Measurements from ENCODE around the gene PATJ. TPM values are rescaled to one million over a fixed set of nuclear protein-coding genes. Genes with fewer than 3 reads are reported as not detected.
A peak's percentile ranks its signal among the peaks of the same experiment; 100 is the strongest.

The PATJ gene
- total and polyA plus RNA-seq, 10 donors = 2.3 to 32.2 (median 17.7) TPM

GRCh38 chr1:62128745-62129144, 386.5 kb downstream of the PATJ start:
- no peak for TF ChIP-seq POLR2A (IDR thresholded peaks at IDR 0.05)
- no peak for TF ChIP-seq CTCF (IDR thresholded peaks at IDR 0.05 in 8 of 11, conservative IDR thresholded peaks at IDR 0.05 in 3 of 11)
- no peak for TF ChIP-seq POLR2AphosphoS5 (IDR thresholded peaks at IDR 0.05)
- 89 to 96% (median 92%) methylated on average over 14 of the region's 14 CpGs for WGBS, 5 donors
- H3K4me3 ChIP-seq = no peak overlapping the region
- H3K36me3 ChIP-seq = peaks cover 0 to 24% (median 0%) of the 10 kb centered on the region in 6 donors
- intact Hi-C loops (cut with DNase I; ENCODE audit: low total_unique reads) = no loop called here
- H3K9me3 ChIP-seq = no peaks in the 10 kb centered on the region
- H3K27me3 ChIP-seq (replicated peaks in 1 of 7) = no peaks in the 10 kb centered on the region
- DNase-seq = no peak
- no peaks in the 10 kb centered on the region for H3K4me1 ChIP-seq
- no peak overlapping the region for H3K27ac ChIP-seq

GRCh38 chr1:62131093-62131725, 388.9 kb downstream of the PATJ start:
- H3K27ac ChIP-seq = no peak overlapping the region
- 73 to 79% (median 75%) methylated on average over 6 of the region's 6 CpGs for whole genome bisulfite sequencing, 5 donors
- H3K36me3 ChIP-seq = peaks cover 0 to 24% (median 0%) of the 10 kb centered on the region in 6 donors
- TF ChIP-seq POLR2AphosphoS5 (IDR thresholded peaks at IDR 0.05) (no peak), CTCF (IDR thresholded peaks at IDR 0.05 in 8 of 11, conservative IDR thresholded peaks at IDR 0.05 in 3 of 11) (peak in 9 of 11 experiments; percentile 39 to 82 (median 66)), POLR2A (IDR thresholded peaks at IDR 0.05) (no peak)
- H3K27me3 ChIP-seq (replicated peaks in 1 of 7) = no peaks in the 10 kb centered on the region
- DNase-seq = no peak
- no peaks in the 10 kb centered on the region for H3K4me1 ChIP-seq
- H3K4me3 ChIP-seq = no peak overlapping the region
- no peaks in the 10 kb centered on the region for H3K9me3 ChIP-seq
- intact Hi-C loops (cut with DNase I; ENCODE audit: low total_unique reads) = no loop called here

GRCh38 chr1:62138029-62138428, 395.7 kb downstream of the PATJ start:
- no peak overlapping the region for H3K4me3 ChIP-seq
- no peaks in the 10 kb centered on the region for H3K27me3 ChIP-seq (replicated peaks in 1 of 7)
- no peaks in the 10 kb centered on the region for H3K36me3 ChIP-seq
- intact Hi-C loops (cut with DNase I; ENCODE audit: low total_unique reads) = no loop called here
- no peak for DNase-seq
- 56 to 90% (median 78%) methylated on average over 3 of the region's 3 CpGs for WGBS, 5 donors
- no peaks in the 10 kb centered on the region for H3K9me3 ChIP-seq
- H3K27ac ChIP-seq = no peak overlapping the region
- TF ChIP-seq POLR2AphosphoS5 (IDR thresholded peaks at IDR 0.05) (no peak), POLR2A (IDR thresholded peaks at IDR 0.05) (no peak), CTCF (IDR thresholded peaks at IDR 0.05 in 8 of 11, conservative IDR thresholded peaks at IDR 0.05 in 3 of 11) (no peak)
- no peaks in the 10 kb centered on the region for H3K4me1 ChIP-seq

GRCh38 chr1:62139410-62139809, 397.1 kb downstream of the PATJ start:
- no peaks in the 10 kb centered on the region for H3K9me3 ChIP-seq
- no peaks in the 10 kb centered on the region for H3K36me3 ChIP-seq
- no peaks in the 10 kb centered on the region for H3K27me3 ChIP-seq (replicated peaks in 1 of 7)
- TF ChIP-seq CTCF (IDR thresholded peaks at IDR 0.05 in 8 of 11, conservative IDR thresholded peaks at IDR 0.05 in 3 of 11) (no peak), POLR2A (IDR thresholded peaks at IDR 0.05) (no peak), POLR2AphosphoS5 (IDR thresholded peaks at IDR 0.05) (no peak)
- intact Hi-C loops (cut with DNase I; ENCODE audit: low total_unique reads) = no loop called here
- no peak overlapping the region for H3K4me3 ChIP-seq
- no peaks in the 10 kb centered on the region for H3K4me1 ChIP-seq
- H3K27ac ChIP-seq = no peak overlapping the region
- WGBS, 5 donors = 94 to 100% (median 97%) methylated on average over 1 of the region's 1 CpG
- DNase-seq = no peak
